Measurements from ENCODE around the gene CFAP161.

The CFAP161 gene

DNA sequence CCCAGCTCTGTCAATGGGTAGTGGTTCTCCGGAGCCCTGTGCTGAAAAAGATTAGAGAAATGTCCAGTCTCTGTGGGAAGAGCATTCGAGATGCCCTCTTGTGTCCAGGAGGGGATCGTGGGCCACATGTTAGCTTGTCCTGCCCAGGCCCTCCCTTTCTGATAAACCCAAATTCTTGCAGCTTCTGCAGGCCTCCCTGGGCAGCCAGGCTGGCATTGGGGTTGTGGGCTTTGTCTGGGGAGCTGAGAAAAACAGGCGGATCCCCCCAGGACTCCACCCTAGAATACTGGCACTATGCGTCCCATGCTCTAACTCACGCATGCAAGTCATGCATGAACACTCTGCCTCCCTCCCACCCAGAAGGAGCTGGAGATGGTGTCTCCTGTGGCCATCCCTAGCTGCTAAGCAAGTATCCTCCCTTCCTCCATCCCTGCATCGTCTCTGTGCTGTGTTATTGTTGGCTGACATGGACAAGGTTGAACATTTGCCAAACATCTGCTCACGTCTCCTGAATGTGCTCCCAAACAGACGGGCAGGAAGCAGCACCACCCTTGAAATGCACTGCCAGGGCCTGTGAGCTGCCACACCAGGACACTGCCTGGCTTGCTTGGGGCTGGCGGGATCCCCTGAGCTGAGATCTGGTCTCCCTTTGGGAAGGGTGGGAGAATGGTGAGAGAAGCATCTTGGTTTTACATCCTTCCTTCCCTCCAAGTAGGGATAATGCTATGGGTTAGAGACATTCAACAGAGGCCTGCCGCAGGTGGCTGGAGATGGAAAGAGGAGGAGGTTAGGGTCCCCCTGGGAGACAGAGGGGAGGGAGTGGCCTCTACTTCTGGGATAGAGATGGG lies 26.5 kb downstream of the CFAP161 start:
- no peak for DNase-seq

DNA sequence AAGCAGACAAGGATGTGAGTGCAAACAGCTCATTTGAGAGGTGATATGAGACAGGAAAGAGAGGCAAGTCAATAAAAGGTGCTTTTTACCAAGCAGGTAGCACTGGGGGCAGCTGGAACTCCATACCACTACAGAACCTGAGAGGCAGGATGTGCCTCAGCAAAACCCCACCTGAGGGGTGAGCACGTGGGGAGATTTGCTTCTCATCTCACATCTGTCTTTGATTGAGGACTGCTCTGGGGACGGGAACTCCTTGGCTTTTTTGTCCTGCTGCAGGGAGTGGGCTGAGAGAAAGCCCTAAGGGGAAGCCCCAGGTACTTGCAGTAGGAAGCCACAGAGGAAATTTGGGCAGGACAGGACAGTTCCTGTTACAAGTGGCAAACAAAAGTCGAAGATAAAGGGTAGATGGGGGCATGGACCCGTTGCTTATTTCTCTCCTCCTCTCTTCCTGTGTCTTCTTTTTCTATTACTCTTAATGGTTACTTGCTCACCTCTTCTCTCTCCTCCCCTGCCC lies 27.1 kb downstream of the CFAP161 start:
- no peak for DNase-seq

GRCh38 chr15:81161851-81162250 lies 27.8 kb downstream of the CFAP161 start:
- DNase-seq = no peak

GRCh38 chr15:81163961-81164800 lies 30.1 kb downstream of the CFAP161 start:
- no peak for DNase-seq

DNA sequence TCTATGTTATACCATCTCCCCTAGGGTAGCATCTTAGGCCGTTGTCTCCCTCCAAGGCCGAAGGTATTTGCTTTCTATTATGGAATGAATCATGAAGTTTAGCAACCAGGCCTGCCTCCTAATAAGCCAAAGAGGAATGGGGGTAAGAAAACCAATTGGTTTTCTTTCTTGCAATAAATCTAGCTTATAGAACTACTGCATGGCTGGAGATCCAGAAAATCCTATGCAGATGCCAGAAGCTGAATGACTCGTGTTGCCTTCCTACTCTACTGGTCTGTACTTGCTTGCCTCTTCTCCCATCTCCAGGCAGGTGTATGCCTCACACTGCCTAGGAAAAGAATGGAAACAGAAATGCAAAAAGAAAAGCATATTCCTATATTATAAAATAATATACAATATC lies 31.5 kb downstream of the CFAP161 start:
- no peak for DNase-seq

DNA sequence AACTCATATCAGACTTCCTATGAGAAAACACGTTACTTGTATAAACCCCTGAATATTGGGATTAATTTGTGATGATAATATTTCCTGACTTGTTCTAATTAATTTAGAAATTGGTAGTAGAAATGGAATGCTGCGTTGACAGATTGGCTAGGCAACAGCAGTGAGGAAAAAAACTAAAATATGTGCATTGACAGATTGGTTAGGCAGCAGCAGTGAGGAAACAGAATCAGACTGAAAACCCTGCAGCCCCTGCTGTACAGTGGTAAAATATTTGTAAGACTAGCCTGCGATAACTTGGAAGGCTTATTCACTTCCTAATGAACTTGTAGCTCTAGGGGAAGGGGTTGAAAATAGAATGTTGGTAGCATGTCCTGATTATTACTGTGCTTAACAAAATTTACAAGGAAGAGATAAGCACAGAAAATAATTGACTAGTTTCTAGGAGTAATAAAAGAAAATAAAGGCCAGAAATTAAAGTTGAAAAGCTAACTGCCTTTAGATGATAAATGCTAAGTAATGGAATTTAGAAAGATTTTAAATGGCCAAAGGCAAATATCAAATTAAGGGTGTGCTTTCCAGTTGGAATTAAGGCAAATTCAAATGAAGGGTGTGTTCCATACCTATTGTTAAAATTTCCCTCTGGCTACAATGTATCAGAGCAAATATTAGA lies 32.7 kb downstream of the CFAP161 start:
- DNase-seq = no peak

- DNase-seq = no peak
These were observed 34.1 kb downstream of the CFAP161 start for GRCh38 chr15:81168131-81168526.

DNA sequence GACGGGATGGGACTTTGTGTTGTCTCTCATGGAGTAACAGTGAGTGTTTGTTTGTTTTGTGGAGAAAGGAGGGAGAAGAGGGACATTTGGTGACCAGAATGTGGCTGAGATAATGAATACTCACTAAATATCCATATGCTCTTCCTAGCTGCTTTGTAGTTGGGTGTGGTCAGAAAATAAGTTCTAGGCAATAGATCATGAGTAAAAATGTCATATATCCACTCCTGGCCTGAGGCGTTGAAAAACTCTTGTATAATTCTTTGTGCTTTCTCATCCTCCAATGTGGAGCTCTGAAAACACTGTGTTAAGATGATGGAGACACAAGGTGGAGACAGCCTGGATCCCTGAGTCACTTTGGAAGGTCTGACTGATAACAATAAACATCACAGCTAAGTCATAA lies 34.6 kb downstream of the CFAP161 start:
- DNase-seq = no peak

DNA sequence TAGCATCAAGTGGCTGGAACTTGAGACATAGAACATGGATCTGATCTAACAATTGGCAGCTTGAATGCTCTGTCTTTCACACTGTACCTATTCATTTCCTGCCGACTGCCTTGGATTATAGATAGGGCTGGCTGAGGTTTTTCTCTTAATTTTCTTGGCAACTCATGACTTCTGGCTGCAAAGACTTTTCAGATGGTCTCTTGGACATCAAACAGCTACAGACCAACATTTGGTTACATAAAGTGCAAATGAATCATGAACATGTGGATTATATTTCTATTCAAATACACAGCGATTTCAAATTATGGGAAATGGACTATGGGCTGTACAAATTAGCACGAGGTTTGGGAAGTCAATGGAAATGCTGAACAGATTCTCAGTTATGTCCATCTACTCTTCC lies 36.4 kb downstream of the CFAP161 start:
- no peak for DNase-seq

- no peak for DNase-seq
These were observed 37.2 kb downstream of the CFAP161 start for GRCh38 chr15:81171286-81171685.

GRCh38 chr15:81174125-81174791 lies 40.2 kb downstream of the CFAP161 start:
- DNase-seq = no peak

- no peak for DNase-seq
These were observed 40.8 kb downstream of the CFAP161 start for GRCh38 chr15:81174792-81175327.

DNA sequence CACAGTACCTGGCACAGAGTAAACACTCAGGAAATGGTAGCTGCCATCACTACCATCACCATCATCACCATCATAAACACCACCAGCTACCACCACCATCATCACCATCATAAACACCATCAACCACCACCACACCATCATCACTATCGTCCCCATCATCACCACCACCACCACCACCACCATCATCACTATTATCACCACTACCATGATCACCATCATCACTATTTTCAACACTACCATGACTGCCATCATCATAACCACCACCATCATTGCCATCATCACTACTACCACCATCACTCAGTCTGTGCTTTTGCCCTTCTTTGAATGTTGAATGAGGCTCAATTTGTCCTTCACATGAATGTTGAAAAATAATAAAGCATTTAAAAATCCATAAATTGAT lies 41.4 kb downstream of the CFAP161 start:
- no peak for DNase-seq

DNA sequence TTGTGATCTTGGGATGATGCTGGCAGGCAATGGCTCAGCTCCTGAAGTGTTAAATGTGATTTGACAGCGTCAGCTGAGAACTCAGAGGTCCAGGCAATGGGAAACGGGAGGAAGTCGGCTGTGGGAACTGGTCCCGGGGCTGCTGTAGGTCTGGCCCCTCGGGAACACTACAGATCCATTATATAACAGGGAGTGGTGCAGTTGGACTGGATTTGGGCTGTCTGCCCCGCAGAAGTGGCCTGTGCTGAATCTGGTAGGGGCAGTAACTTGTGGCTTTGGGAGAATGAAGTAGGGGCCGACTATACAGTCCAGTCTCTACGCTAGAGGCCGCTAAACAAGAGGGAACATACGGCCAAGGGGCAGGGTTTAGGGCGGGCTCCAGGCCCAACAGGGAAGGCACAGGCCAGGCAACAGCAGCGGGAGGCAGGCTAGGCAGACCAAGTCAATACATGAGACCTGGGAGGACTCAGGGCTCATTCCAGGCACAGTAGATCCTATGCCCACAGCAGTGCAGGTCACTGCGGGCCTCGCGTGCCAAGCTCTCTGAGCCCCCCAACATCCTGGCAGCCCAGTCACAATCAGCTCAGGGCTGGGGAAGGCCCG lies 42.3 kb downstream of the CFAP161 start:
- DNase-seq = no peak

- DNase-seq = no peak
These were observed 44.3 kb downstream of the CFAP161 start for GRCh38 chr15:81178365-81178764.

GRCh38 chr15:81181220-81181619 lies 47.1 kb downstream of the CFAP161 start:
- no peak for DNase-seq

GRCh38 chr15:81182031-81182755 lies 48.1 kb downstream of the CFAP161 start:
- DNase-seq = no peak

DNA sequence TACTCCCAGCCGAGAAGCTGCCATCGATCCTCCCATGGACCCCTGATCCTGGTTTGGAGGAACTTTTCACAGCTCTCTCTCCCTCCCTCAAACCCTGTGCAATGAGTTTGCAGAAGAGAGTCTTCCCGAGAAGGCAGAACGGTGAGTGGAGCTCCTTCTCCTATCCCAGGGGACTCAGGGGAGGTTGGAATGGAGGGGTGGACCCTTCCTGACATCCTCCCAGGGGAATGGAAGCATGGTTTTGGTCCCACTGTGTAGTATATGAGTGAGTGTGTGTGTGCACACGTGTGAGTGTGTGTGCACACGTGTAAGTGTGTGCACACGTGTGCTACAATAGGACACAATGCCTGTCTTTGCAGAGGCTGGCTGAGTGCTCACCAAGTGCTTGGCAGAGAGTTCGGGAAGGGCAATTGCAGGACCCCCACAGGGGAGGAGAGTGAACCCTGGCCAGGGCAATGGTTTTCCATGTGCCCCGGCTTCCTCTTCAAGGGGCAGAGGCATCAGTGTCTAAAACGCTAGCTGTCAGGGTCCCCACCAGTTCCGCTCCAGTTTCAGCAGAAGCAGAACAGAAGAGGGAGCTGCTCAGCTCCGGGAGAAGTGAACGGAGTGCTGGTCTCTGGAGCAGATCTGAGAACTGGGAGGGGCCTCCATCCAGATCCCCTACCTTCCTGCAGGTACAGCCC lies 48.8 kb downstream of the CFAP161 start:
- DNase-seq = no peak

GRCh38 chr15:81183439-81183775 lies 49.3 kb downstream of the CFAP161 start:
- no peak for DNase-seq

GRCh38 chr15:81184188-81184587 lies 50.1 kb downstream of the CFAP161 start:
- no peak for DNase-seq

All from CD4-positive, alpha-beta T cell treated with Interleukin-17A for 4 hours (primary cell).